HG03108 (cell line): Measurements from ENCODE around the gene ZIK1.

ENCODE experiments used
- ATAC-seq: cut with Tn5 transposase; IDR thresholded peaks from one replicate; pipeline ENCODE4 v1.9.1; 2021; ENCODE audit warnings: moderate library complexity; ENCODE audit not compliant: unreplicated experiment

Gene ZIK1

GRCh38 chr19:57606931-57607330 is 23.0 kb downstream of the ZIK1 start:
- ATAC-seq, result no peak

GRCh38 chr19:57611113-57611512 is 27.2 kb downstream of the ZIK1 start:
- no peak for ATAC-seq

DNA sequence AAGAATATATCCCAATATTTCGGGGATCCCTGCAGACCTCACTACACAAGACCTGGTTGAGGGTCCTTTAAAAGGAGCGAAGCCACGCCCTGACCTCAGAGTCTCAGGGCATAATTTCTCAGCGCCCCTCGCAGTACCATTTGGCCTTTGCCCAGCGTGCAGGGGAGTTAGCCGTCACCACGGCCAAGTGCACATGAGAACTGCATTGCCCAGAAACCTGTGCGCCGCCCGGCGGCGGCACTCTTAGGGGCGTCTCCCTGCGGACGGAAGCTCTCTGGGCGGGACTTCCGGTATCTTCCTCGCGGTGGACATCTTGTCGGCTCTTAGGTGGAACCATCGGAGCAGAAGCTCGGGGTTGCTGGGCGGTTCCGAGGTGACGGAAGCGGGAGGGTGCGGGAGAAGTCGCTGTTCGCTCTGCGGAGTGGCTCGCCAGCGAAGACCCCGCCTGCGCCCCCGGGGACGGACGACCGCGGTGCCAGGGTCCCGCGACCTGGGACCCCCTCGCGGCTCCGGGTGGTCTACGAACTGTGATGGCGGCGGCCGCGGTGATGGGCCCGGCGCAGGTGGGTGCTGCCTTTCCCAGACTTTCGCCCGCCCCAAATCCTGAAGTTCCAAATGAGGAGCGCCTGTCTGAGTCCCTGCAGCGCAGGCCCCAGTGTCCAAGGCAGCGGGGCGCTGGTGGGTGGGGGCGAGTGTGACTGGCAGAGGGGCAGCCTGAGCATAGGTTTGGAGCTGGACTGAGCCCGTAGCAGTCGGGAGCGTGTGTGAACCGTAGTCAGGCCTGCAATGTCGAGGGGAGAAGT is 30.2 kb downstream of the ZIK1 start, which contains the start of gene ZNF134:
TSS of gene ZNF134 (plus strand) at position 302 of the 803 bp plus-strand sequence. CDS start 5,227 bp downstream, outside the sequence.
- peak; percentile 99 for ATAC-seq

DNA sequence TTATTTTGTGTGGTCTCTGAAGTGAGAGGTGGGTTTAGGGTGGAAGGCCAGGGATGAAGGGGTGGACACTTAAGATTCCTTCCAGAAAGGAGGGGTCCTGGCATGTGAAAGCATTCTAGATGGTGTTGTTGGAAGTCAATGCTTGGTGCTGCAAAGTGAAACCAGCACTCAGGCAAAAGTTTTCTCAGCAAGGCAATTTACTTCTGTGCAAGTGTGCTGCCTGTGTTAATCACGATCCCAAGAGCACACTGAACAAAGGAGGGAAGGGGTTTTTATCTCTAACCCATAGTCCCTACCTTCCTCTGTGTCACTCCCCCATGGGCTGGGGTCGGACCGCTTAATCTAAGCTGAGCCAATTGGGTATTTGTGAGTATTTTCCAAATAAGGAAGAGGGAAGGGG is 31.4 kb downstream of the ZIK1 start:
- no peak for ATAC-seq

GRCh38 chr19:57620673-57621348 is 36.9 kb downstream of the ZIK1 start:
- ATAC-seq, result no peak

DNA sequence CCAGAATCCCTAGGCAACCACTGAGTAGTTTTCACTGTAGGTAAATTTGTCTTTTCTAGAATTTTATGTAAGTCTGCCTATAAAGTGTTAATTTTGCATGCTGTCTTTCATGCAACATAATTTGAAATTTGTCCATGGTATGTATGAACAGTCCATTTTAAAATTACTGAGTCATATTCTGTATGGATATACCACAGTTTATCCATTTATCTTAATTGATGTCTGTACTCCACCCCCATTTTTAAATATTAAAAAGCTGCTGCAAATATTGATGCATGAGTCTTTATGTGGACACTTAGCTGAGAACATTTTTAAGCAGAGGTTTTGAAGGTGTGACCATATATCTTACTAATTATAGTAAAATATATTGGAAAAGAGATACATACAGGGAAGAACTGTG is 39.1 kb downstream of the ZIK1 start:
- ATAC-seq, result no peak

- ATAC-seq, result peak; percentile 98
These were observed 49.3 kb downstream of the ZIK1 start, which contains the start of gene ZNF211 for GRCh38 chr19:57632987-57633831. TSS of gene ZNF211 (plus strand) at chr19:57633168. CDS start at chr19:57633347, 179 bp downstream.

- ATAC-seq, result no peak
These were observed 49.8 kb downstream of the ZIK1 start for GRCh38 chr19:57633832-57634131.

DNA sequence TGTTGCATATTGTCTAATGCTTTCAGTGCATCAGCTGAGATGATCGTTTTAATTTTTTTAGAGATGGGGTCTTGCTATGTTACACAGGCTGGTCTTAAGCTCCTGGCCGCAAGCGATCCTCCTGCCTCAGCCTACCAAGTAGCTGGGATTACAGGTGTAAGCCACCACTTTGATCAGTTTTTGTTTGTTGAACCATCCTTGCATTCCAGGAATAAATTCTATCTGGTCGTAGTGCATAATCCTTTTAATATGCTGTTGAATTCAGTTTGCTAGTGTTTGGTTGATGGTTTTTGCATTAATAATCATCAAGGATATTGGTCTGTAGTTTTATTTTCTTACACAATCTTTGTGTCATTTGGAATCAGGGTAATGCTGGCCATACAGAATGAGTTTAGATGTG is 53.4 kb downstream of the ZIK1 start:
- ATAC-seq, result no peak

DNA sequence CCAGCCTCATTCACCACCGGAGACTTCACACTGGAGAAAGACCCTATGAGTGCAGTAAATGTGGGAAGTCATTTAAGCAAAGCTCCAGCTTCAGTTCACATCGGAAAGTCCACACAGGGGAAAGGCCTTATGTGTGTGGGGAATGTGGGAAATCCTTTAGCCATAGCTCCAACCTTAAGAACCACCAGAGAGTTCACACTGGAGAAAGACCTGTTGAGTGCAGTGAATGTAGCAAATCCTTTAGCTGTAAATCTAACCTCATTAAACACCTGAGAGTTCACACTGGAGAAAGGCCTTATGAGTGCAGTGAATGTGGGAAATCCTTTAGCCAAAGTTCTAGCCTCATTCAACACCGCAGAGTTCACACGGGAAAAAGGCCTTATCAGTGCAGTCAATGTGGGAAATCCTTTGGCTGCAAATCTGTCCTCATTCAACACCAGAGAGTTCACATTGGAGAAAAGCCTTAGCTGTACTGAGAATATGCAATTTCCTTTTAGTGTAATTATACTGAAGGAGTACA is 57.8 kb downstream of the ZIK1 start:
- no peak for ATAC-seq

DNA sequence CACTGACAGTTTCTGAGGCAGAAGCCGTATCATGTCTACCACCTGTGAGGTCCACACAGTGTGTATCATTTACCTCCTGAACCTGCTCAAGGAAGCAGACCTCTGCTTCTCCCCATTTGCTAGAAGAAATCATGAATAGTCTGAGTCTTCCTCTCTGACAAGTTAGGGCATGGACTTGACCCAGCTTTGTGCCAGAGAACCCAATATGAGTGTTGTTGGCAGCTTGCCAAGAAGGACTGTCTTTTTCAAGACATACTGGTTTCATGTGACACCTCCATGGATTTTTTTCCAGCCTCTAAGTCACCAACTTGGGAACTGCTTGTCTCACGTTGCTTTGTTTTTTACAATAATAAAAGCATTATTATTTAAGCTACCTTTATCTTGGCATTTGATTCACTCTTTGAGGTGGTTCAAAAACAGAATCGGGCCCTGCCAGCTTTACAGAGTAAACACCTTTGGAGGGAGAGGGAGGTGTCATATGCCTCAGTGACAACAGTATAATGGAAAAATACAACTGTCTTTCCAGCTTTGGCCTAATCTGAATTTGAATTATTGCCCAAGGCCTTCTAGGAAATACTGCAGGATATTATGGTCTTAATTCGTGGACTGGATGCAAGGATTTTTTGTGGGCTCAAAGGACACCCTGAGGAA is 58.6 kb downstream of the ZIK1 start:
- ATAC-seq, result no peak
